ENCODE measurements around the gene PPP1R13L. TPM values are rescaled to one million over a fixed set of nuclear protein-coding genes. Genes with fewer than 3 reads are reported as not detected.
"Not testable (repeated sequence)": the region's sequence is repeated elsewhere in the genome, so short reads cannot be mapped to it uniquely, and the experiment has no call there.

Gene PPP1R13L
- total RNA-seq, 1 donor from 2014 or later = 8.0 TPM

GRCh38 chr19:45349126-45349415, 55.8 kb downstream of the PPP1R13L start:
- DNase-seq (ENCODE audit: low spot score) (no peak), ATAC-seq (no peak)

- no peak for DNase-seq (ENCODE audit: low spot score)
- no peak for ATAC-seq
These were observed 56.3 kb downstream of the PPP1R13L start for GRCh38 chr19:45348367-45349125.

GRCh38 chr19:45347570-45348366, 57.1 kb downstream of the PPP1R13L start:
- DNase-seq (ENCODE audit: low spot score) (no peak), ATAC-seq (peak; percentile 8)

GRCh38 chr19:45346449-45346848, 58.4 kb downstream of the PPP1R13L start:
- no peak for DNase-seq (ENCODE audit: low spot score)
- no peak for ATAC-seq

GRCh38 chr19:45345506-45345860, 59.4 kb downstream of the PPP1R13L start:
- no peak for DNase-seq (ENCODE audit: low spot score)
- ATAC-seq = no peak

- DNase-seq (ENCODE audit: low spot score) (no peak), ATAC-seq (no peak)
These were observed 60.0 kb downstream of the PPP1R13L start for GRCh38 chr19:45344621-45345505.

GRCh38 chr19:45342911-45343310, 62.0 kb downstream of the PPP1R13L start:
- ATAC-seq (no peak), DNase-seq (ENCODE audit: low spot score) (no peak)

- no peak for DNase-seq (ENCODE audit: low spot score)
- ATAC-seq = no peak
These were observed 63.9 kb downstream of the PPP1R13L start for GRCh38 chr19:45340899-45341453.

- no peak for DNase-seq (ENCODE audit: low spot score)
- peak; percentile 68 for ATAC-seq
These were observed 64.5 kb downstream of the PPP1R13L start, which contains the start of gene KLC3 for GRCh38 chr19:45340232-45340898. Gene KLC3 (plus strand): TSS chr19:45340750. CDS start chr19:45345542, 4,792 bp downstream.

- DNase-seq (ENCODE audit: low spot score) (no peak), ATAC-seq (no peak)
These were observed 65.2 kb downstream of the PPP1R13L start for GRCh38 chr19:45339629-45340028.

- no peak for ATAC-seq
- DNase-seq (ENCODE audit: low spot score) = no peak
These were observed 68.1 kb downstream of the PPP1R13L start for GRCh38 chr19:45336696-45337251.

- DNase-seq (ENCODE audit: low spot score); ATAC-seq: not testable (repeated sequence)
These were observed 70.0 kb downstream of the PPP1R13L start for GRCh38 chr19:45334881-45335280.

GRCh38 chr19:45333609-45334303, 71.1 kb downstream of the PPP1R13L start:
- ATAC-seq = no peak
- no peak for DNase-seq (ENCODE audit: low spot score)

GRCh38 chr19:45331411-45331810, 73.5 kb downstream of the PPP1R13L start:
- DNase-seq (ENCODE audit: low spot score) (no peak), ATAC-seq (no peak)

Other genes starting within 250 kb of the PPP1R13L start
- not detected for gene NKPD1, start 244.1 kb downstream of the PPP1R13L start, total RNA-seq
- 30.6 TPM for gene TRAPPC6A, start 226.8 kb downstream of the PPP1R13L start, total RNA-seq
- gene BLOC1S3, start 226.3 kb downstream of the PPP1R13L start, total RNA-seq = 6.5 TPM
- gene EXOC3L2, start 159.7 kb downstream of the PPP1R13L start, total RNA-seq = 4.3 TPM
- 17.5 TPM for gene MARK4, start 153.8 kb downstream of the PPP1R13L start, total RNA-seq
- gene CKM, start 82.2 kb downstream of the PPP1R13L start, total RNA-seq = not detected
- gene KLC3, start 64.3 kb downstream of the PPP1R13L start, total RNA-seq = not detected
- 15.3 TPM for gene ERCC2, start 34.5 kb downstream of the PPP1R13L start, total RNA-seq
- gene POLR1G, start 1.6 kb upstream of the PPP1R13L start, total RNA-seq = 2.2 TPM
- 25.8 TPM for gene ERCC1, start 18.8 kb upstream of the PPP1R13L start, total RNA-seq
- gene FOSB, start 62.9 kb upstream of the PPP1R13L start, total RNA-seq = 0.35 TPM
- 3.0 TPM for gene RTN2, start 92.0 kb upstream of the PPP1R13L start, total RNA-seq
- 0.86 TPM for gene PPM1N, start 93.4 kb upstream of the PPP1R13L start, total RNA-seq
- gene VASP, start 102.4 kb upstream of the PPP1R13L start, total RNA-seq = 21.7 TPM
- 8.3 TPM for gene OPA3, start 179.7 kb upstream of the PPP1R13L start, total RNA-seq
- 1.2 TPM for gene GPR4, start 197.1 kb upstream of the PPP1R13L start, total RNA-seq
- 17.9 TPM for gene EML2, start 234.3 kb upstream of the PPP1R13L start, total RNA-seq

Data from left lobe of liver (tissue), 2 donors.